ENCODE measurements around the gene HACD3. TPM values are rescaled to one million over a fixed set of nuclear protein-coding genes. Genes with fewer than 3 reads are reported as not detected.
A peak's percentile ranks its signal among the peaks of the same experiment; 100 is the strongest.

The HACD3 gene, protein sequence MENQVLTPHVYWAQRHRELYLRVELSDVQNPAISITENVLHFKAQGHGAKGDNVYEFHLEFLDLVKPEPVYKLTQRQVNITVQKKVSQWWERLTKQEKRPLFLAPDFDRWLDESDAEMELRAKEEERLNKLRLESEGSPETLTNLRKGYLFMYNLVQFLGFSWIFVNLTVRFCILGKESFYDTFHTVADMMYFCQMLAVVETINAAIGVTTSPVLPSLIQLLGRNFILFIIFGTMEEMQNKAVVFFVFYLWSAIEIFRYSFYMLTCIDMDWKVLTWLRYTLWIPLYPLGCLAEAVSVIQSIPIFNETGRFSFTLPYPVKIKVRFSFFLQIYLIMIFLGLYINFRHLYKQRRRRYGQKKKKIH
- total RNA-seq: 68.2 to 80.4 TPM (median 69.9 TPM) in 3 replicates
- long read RNA-seq, transcript HACD3-201 (11 exons, 3,228 nt): major isoform, 311 of 342 reads
- long read RNA-seq, partial matches to known transcripts: 8 of 342 reads
- long read RNA-seq, other reads (novel, unspliced or antisense): 21 of 342 reads

DNA sequence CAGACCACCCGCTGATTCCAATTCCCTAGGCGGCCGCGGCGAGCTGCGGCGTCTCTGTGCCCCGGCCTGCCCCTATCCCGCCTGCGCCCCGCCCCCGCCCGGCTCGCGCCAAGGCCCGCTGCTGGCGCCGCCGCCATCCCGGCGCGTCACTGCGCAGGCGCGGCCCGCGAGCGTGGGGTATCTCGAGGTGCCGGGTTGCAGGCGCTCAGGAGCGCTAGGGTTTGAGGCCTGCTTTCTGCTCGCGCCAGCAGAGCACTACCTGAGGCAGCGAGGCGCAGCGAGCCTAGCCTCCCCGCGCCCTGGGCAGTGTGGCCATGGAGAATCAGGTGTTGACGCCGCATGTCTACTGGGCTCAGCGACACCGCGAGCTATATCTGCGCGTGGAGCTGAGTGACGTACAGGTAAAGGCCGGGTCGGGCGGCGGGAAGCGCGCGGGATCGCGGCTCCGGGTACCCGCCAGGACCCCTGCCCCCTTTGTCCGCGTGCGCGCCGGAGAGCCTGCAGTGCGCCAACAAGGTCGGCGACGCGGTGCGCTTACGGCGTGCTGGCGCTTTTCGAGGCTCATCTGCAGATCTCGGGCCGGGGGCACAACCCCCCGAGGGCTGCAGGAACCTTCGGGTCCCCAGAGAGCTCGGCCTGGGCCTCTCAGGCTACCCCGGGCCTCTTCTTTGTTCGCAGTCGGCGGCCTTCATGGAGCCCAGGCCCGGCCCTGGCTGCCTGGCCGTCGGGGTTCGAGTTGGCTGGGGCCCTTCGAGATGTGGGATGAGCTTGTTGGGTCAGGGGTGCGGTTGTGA lies at the start of gene HACD3:
Gene HACD3, plus strand, starts transcription at position 146 of the 794 bp plus-strand sequence. Its CDS starts 169 bp downstream, at position 315.
- H3K27me3 Mint-ChIP-seq (ENCODE audit: low read depth): no peaks in the 10 kb centered on the region
- H3K9me3 Mint-ChIP-seq (ENCODE audit: low read depth): no peaks in the 10 kb centered on the region
- H3K4me1 Mint-ChIP-seq (ENCODE audit: low read depth): peaks cover 45% of the 10 kb centered on the region
- no peak for DNase-seq (ENCODE audit: low spot score)
- H3K4me3 Mint-ChIP-seq (ENCODE audit: unreplicated experiment): peak within 1 kb of the TSS; percentile 78
- H3K36me3 Mint-ChIP-seq (ENCODE audit: low read depth): no peaks in the 10 kb centered on the region
- TF ChIP-seq CTCF (IDR thresholded peaks at IDR 0.05): no peak
- H3K27ac Mint-ChIP-seq (ENCODE audit: unreplicated experiment): peak within 1 kb of the TSS; percentile 83

GRCh38 chr15:65484876-65485275 lies 45.4 kb upstream of the HACD3 start:
- Mint-ChIP-seq H3K9me3 (ENCODE audit: low read depth) (no peaks in the 10 kb centered on the region), H3K4me1 (ENCODE audit: low read depth) (no peaks in the 10 kb centered on the region), H3K4me3 (ENCODE audit: unreplicated experiment) (no peak overlapping the region), H3K27ac (ENCODE audit: unreplicated experiment) (no peak overlapping the region), H3K27me3 (ENCODE audit: low read depth) (no peaks in the 10 kb centered on the region), H3K36me3 (ENCODE audit: low read depth) (peaks cover 21% of the 10 kb centered on the region)
- no peak for TF ChIP-seq CTCF (IDR thresholded peaks at IDR 0.05)
- DNase-seq (ENCODE audit: low spot score): no peak

- H3K36me3 Mint-ChIP-seq (ENCODE audit: low read depth): peaks cover 17% of the 10 kb centered on the region
- no peaks in the 10 kb centered on the region for H3K27me3 Mint-ChIP-seq (ENCODE audit: low read depth)
Measured at GRCh38 chr15:65494076-65494475, 36.2 kb upstream of the HACD3 start.

GRCh38 chr15:65509321-65509720 lies 20.9 kb upstream of the HACD3 start:
- H3K27ac Mint-ChIP-seq (ENCODE audit: unreplicated experiment): no peak overlapping the region
- H3K9me3 Mint-ChIP-seq (ENCODE audit: low read depth): no peaks in the 10 kb centered on the region
- peaks cover 11% of the 10 kb centered on the region for H3K36me3 Mint-ChIP-seq (ENCODE audit: low read depth)
- peaks cover 4% of the 10 kb centered on the region for H3K4me1 Mint-ChIP-seq (ENCODE audit: low read depth)
- no peaks in the 10 kb centered on the region for H3K27me3 Mint-ChIP-seq (ENCODE audit: low read depth)
- H3K4me3 Mint-ChIP-seq (ENCODE audit: unreplicated experiment): no peak overlapping the region
- DNase-seq (ENCODE audit: low spot score): no peak
- TF ChIP-seq CTCF (IDR thresholded peaks at IDR 0.05): no peak

More at GRCh38 chr15:65494076-65494475, 36.2 kb upstream of the HACD3 start:
- no peak for DNase-seq (ENCODE audit: low spot score)
- no peak for TF ChIP-seq CTCF (IDR thresholded peaks at IDR 0.05)
- Mint-ChIP-seq H3K4me1 (ENCODE audit: low read depth) (no peaks in the 10 kb centered on the region), H3K27ac (ENCODE audit: unreplicated experiment) (no peak overlapping the region), H3K4me3 (ENCODE audit: unreplicated experiment) (no peak overlapping the region), H3K9me3 (ENCODE audit: low read depth) (no peaks in the 10 kb centered on the region)

GRCh38 chr15:65512189-65512588 lies 18.1 kb upstream of the HACD3 start:
- Mint-ChIP-seq H3K27ac (ENCODE audit: unreplicated experiment) (no peak overlapping the region), H3K4me1 (ENCODE audit: low read depth) (peaks cover 22% of the 10 kb centered on the region), H3K27me3 (ENCODE audit: low read depth) (no peaks in the 10 kb centered on the region), H3K36me3 (ENCODE audit: low read depth) (peaks cover 8% of the 10 kb centered on the region), H3K9me3 (ENCODE audit: low read depth) (no peaks in the 10 kb centered on the region), H3K4me3 (ENCODE audit: unreplicated experiment) (no peak overlapping the region)
- no peak for DNase-seq (ENCODE audit: low spot score)
- no peak for TF ChIP-seq CTCF (IDR thresholded peaks at IDR 0.05)

Data from chondrocyte (in vitro differentiated cells).